GM18526 (cell line): Measurements from ENCODE around the gene EXOC3L4.

ENCODE experiments used
- POLR2A ChIP-seq: IDR thresholded peaks from 3 replicates; pipeline ENCODE4 v1.6.1; 2011; ENCODE audit not compliant: insufficient read length; ENCODE audit errors: extremely low read depth

The EXOC3L4 gene

DNA sequence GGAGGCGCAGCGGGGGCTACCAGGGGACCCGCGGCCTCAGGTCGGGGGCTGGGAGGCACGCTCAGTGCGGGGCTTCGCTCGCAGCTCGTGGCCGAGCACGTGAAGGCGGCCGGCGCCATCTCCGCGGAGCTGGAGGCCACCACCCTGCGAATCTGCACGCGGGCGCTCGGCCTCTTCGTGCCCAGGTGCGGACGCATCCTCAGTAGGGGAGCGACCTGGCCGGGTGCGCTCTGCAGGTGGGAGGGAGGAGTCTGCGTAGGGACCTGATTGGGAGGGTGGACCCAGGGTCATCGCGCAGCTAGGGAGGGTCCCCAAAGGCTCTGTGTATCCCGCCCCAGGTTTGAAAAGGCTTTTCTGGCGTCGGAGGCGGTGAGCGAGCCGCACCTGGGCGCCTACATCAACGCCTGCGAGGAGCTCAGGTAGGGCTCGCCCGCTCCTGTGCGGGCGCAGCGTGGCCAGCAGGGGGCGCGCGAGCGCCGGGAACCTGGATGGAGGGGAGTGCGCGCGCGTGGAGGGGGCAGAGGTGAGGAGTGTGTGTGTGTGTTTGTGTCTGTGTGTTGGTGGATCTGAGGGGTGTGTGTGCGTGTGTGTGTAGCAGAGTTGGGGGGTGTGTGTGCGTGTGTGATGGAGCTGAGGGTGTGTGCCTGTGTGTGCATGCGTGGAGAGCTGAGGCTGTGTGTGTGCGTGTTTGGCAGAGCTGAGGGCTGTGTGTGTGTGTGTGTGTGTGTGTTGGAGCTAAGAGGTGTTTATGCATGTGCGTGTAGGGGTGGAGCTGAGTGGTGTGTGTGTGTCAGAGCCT, 10.3 kb downstream of the EXOC3L4 start:
- TF ChIP-seq POLR2A = no peak

DNA sequence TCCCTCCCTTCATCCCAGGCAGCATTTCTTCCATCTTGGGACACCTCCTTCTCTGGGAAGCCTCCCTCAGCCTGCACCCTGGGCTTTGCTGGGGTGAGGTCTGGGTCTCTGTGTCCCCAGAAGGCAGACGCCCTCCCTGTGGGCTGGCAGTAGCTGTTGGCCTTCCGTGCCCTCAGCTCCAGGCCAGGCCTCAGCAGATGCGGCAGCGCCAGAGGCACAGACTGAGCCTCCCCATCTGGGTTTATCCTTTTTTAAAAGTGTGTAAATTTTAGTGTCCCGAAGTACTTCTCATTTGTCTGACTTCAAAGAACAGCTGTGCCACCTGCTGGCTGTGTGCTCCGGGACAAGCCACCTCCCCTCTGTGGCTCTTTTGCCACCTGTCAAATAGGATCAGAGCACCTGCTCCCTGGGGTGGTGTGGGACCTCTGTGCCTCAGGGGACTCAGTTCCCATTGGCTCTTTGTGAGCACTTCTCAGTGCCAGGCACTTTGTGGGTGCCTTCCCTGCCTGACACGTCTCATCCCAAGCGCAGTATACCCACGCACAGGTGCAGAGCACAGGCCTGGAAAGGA, 11.1 kb downstream of the EXOC3L4 start:
- TF ChIP-seq POLR2A = no peak

DNA sequence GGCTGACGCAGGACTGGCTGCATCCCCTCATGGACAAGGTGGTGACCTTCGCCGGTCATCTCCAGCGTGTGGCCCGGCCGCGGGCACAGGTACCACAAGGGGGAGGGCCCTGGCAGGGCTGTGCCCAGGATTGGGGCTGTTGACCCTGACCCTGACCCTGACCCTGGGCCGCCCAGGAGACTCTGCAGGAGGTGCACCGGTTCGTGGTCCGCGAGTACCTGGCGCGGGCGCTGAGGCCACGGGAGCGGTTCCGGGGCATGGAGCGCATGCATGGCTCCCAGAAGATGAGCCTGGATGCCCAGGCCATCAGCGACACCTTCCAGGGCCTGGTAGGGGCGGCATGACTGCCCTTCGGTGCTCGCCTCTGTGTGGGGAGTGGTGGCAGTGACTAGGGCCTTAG, 12.9 kb downstream of the EXOC3L4 start:
- TF ChIP-seq POLR2A = no peak

DNA sequence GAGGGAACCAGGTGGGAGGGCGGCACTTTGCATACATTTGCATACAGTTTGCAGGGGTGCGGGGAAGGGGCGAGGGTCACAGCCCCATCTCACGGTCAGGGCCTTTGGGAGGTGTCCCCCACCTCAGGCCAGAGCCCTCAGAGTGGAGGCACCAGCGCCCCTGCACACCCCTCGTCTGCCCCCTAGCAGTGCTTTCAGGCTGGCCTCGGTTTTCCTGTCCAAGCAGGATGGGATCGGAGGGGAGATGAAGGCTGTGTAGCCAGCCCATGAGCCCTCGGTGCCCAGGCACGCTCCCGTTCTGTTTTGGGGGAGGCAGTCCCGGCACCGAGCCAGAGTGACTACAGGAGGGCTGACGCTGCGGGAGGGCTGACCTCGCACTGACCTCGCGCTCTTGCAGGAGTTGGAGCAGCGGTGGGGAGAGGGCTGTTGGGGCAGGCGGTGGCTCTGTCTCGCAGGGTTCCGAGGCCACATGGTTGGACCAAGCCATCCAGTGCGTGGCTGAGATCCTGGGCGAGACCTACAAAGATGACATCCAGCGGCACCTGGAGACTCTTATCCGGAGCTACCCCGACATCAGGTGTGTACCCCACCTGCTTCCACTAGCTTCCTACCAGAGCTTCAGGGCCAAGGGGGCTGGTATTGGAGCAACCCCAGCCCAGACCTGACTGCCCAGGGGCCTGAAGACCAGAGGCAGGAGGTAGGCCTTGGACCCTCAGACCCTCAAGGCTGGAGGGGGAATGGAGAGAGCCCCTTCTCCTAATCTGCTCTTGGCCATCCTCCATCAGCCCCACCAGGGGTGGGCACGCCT, 13.6 kb downstream of the EXOC3L4 start:
- TF ChIP-seq POLR2A = no peak

DNA sequence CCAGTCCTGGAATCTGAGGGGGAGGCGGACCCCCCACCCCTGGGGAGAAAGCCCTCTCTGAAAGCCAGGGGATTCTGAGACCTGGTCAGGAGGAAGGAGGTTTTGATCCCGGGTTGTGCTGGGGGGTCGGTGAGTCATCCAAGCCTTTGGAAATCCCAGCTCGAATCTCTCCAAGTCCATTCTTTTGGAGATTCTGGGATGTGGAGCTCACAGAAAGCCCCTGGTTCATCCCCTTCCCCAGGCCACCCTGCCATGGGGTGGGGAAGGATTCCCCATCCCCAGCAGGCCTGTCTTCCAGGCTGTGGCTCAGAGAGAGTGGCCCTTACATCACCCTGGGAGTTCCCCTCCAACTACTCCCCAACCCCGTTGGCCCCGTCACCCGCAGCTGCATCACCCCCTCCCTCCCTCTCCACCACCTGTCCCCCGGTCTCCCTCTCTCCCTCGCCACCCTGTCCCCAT, 14.3 kb downstream of the EXOC3L4 start:
- no peak for TF ChIP-seq POLR2A

DNA sequence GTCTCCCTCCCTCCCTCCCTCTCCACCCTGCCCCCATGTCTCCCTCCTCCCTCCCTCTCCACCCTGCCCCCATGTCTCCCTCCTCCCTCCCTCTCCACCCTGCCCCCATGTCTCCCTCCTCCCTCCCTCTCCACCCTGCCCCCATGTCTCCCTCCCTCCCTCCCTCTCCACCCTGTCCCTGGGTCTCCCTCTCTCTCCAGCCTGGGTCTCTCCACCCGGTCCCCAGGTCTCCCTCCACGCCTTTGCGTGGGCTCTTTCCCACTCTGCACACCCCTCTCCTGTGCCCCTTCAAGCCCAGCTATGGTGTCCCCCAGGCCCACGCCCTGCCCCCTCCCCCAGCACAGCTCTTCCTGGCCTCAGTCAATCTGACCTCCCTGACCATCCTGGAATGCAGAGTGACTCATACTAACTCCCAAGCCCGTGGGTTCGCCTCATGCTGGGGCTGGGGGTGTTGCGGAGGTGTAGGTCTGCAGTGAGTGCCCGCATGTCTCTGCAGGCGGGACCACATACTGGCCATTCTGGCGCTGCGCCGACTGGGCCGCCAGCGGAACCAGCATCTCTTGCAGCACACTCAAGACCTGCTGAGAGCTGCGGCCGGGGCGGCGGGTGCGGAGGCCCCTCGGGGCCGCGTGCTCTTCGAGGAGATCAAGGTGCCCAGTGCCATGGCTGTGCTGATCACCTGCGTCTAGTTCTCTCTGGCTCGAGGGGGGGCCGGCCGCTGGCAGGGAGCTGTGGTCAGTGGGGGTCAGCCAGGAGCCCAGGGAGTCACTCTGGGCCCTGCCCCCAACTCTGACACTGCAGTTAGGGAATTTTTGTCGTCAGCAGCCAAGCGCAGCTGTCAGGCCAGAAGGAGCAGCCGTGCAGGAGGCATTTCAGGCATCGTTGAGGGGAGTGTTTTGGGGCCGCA, 15.3 kb downstream of the EXOC3L4 start:
- TF ChIP-seq POLR2A = no peak

DNA sequence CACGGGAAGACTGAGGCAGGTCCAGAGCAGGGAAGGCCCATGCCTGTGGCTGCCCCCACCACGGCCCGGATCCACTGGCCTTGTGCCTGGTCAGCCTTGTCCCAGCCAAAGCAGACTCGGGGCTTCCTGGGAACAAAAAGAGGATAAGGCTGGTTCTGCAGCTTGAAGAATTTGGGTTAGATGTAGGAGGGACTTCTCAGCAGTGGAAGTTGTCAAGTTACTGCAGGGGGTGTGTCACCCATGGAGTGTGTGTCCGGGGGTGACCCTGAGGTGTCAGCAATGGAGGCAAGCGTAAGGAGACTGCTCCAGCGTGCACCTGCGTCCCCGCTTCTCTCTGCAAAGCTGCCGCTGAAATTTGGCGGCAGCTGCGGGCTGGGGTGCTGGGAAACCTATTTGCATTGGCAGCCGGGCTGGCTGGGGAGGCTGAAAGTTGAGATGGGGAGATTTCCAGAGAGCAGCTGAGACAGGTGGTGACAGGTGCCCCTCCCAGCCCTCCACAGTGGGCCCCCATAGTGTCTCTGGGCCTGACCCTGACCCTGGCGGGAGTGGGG, 16.2 kb downstream of the EXOC3L4 start:
- TF ChIP-seq POLR2A = no peak

DNA sequence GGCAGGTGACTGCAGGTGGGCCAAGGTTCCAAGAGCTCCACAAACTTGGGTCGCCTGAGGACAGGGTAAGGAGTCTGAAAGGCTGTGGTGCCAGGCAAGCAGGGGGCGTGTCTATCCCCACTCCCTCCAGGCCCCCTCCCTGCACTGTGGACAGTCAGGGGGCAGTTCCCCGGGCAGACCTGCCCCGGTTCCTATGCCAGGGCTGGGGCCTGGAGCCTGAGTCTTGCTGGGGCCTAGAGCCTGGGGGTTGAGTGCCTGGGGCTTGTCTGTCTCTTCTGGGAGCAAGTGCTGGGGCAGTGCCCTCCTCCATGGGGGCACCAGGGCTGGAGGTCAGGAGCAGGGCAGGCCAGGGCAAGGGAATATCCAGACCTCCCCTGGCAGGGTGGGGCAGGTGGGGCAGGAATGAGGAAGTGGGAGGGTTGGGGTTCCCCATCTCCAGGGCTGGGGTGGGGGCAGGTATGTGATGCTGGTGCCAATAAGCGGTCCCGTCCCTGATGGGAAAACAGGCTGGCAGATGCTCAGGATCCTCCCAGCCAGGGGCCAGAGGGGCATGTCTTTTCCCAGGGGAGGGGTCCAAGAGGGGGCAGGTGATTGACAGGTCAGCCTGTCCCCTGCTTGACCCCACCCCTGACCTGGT, 16.8 kb downstream of the EXOC3L4 start:
- peak; percentile 16 for TF ChIP-seq POLR2A

DNA sequence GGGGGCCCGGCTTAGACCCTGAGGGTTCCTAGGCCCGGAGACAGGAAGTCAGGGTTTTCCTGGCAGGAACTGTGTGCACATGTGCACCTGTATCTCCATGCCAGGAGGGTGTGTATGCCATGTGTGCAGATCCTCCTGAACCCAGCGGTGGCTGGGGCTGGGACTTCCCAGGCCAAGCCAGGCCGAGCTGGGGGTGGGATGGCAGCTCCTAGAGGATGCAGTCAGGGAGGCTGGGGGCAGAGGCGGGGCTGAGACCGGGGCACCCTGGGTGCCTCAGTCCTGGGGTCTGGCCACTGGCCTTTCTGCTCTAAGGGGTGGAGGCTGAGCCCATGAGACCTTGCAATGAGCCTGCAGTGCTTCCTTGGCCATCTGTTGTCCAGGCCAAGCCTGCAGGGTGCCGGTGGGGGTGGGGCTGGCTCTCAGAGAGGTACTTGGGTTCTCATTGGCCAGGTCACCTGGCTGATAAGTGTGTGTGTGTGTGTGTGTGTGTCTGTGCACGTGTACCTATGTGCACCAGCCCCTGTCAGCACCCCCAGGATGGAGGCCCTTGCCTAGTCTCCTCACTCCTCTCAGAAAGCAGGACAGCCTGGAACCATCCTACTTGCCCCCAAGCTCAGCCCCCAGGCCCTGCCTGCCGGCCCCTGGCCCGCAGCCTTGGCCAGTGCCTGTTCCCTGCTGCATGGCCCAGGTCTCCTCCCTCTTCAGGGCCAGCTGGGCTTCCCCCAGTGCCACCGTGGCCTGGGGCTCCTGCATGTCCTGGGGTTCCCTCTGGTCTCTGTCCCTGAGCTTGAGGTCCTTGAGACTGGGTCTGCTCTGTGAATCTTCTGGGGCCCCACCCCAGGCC, 18.1 kb downstream of the EXOC3L4 start:
- no peak for TF ChIP-seq POLR2A

DNA sequence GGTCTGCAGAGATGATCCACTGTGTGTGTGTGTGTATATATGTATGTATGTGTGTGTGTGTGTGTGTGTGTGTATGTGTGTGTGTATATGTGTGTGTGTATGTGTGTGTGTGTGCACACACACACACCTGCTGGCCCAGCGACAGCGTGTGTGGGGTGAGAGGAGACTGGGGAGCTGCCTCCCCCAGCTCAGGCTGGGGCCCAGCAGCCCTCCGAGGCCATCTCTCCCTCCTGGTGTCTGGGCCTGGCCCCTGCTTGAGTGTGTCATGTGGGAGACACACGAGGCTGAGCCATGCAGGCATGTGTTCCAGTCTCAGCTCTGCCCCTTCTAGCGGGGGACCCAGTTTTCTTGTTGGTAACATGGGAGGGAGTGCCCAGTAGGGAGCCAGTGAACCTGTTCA, 18.8 kb downstream of the EXOC3L4 start:
- no peak for TF ChIP-seq POLR2A

DNA sequence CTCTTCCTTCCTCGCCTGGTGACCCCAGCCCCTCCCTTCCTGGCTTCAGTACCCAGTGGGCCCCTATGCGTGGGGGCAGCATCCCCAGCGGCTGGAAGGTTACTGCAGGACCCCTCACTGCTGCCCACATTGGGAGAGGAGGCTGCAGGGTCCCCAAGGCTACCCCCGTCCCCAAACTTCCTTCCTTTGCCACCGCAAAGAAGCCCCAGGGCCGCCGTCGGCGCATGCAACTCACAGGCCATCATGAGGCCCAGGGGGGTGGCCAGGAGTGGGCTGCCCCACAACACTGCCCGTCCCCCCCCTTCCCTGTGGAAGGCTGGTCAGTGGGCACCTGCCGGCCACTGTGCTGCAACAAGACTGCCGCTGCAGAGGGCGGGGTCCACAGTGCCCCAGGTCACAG, 19.2 kb downstream of the EXOC3L4 start:
- no peak for TF ChIP-seq POLR2A

DNA sequence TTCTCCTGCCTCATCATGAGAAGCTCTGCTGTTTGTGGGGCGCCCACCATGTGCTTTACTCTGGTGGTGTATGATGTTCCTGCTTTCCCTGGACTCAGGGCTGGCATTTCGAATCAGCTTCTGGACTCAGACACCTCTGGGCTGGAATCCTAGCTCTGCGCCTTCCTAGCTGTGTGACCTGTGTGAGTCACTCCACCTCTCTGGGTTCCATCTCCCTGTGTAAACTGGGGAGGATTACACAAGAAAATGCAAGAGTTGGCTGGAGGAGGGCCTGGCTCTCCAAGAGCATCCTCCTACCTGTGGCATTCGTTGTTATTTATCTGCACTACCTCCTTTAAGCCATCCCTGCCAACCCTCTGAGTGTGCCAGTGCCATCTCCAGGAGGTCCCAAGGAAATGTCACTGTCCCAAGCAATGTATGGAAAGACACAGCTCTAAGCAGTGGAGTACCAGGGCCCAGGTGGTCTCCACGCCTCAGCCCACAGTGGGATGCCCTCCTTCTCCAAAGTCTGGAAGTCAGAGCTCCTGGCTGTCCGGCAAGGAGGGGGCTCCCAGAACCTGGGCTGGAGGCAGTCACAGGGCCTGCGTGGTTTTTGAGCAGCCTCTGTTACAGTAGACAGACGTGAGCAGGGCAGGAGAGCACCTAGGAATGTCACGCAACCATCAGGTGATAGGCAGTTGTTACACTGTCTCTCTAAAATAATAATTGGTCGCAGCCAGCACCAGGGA, 21.5 kb downstream of the EXOC3L4 start:
- TF ChIP-seq POLR2A = no peak

DNA sequence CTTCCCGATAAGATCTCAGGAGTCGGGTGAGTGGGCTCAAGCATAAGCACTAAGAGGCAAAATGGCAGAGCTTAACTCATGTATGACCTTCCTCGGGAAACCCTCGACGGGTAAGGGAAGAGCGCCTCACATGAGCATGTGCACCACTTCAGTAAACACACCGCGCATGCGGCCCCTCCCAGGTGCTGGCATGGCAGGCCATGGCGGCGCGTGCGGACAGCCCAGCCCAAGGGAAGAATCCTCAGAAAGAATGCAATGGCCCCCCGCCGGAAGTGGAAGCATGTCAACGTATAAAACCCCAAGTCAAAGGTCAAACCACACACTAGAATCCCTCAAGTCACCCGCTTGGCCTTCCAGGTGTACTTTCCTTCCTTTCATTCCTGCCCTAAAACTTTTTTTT, 22.1 kb downstream of the EXOC3L4 start:
- no peak for TF ChIP-seq POLR2A
